ENCODE measurements around the gene GRIK4. TPM values are rescaled to one million over a fixed set of nuclear protein-coding genes. Genes with fewer than 3 reads are reported as not detected.

GRIK4 gene
- total and polyA plus RNA-seq, 2 donors from 2014 or later = 0.25 TPM; not detected in 1

- H3K4me1 ChIP-seq (ENCODE audit: control insufficient read depth in 2 of 3, insufficient read depth in 2 of 3, low read depth in 1 of 3, low read length in 3 of 3) = no peaks in the 10 kb centered on the region
- FAIRE-seq = no peak
- H3K27ac ChIP-seq (ENCODE audit: low read depth in 2 of 2, low read length in 2 of 2) = no peak overlapping the region
- peaks cover 0 to 9% (median 0%) of the 10 kb centered on the region in 3 donors for H3K9me3 ChIP-seq (ENCODE audit: control insufficient read depth in 2 of 3, insufficient read depth in 1 of 3, low read length in 3 of 3)
- H3K36me3 ChIP-seq (ENCODE audit: control insufficient read depth in 2 of 3, insufficient read depth in 3 of 3, low read length in 3 of 3) = no peaks in the 10 kb centered on the region
- no peak overlapping the region for H3K9ac ChIP-seq (ENCODE audit: low read length in 3 of 3)
- TF ChIP-seq CTCF (IDR thresholded peaks at IDR 0.05; ENCODE audit: borderline replicate concordance, extremely low read depth, insufficient read depth) = no peak
- no peaks in the 10 kb centered on the region for H3K27me3 ChIP-seq (ENCODE audit: control insufficient read depth, insufficient read depth, low read length)
- H3K4me3 ChIP-seq (ENCODE audit: low read length in 3 of 3) = no peak overlapping the region
- DNase-seq = peak in 1 of 5 donors; percentile 4
- intact Hi-C loops (cut with DNase I) = no loop called here
Measured at GRCh38 chr11:120586072-120586471, 74.5 kb downstream of the GRIK4 start.

- Histone ChIP-seq H3K9ac (ENCODE audit: low read length in 3 of 3) (no peak overlapping the region), H3K9me3 (ENCODE audit: control insufficient read depth in 2 of 3, insufficient read depth in 1 of 3, low read length in 3 of 3) (peaks cover 0 to 9% (median 0%) of the 10 kb centered on the region in 3 donors), H3K36me3 (ENCODE audit: control insufficient read depth in 2 of 3, insufficient read depth in 3 of 3, low read length in 3 of 3) (no peaks in the 10 kb centered on the region), H3K27me3 (ENCODE audit: control insufficient read depth, insufficient read depth, low read length) (no peaks in the 10 kb centered on the region), H3K27ac (ENCODE audit: low read depth in 2 of 2, low read length in 2 of 2) (no peak overlapping the region), H3K4me1 (ENCODE audit: control insufficient read depth in 2 of 3, insufficient read depth in 2 of 3, low read depth in 1 of 3, low read length in 3 of 3) (no peaks in the 10 kb centered on the region), H3K4me3 (ENCODE audit: low read length in 3 of 3) (no peak overlapping the region)
- peak in 1 of 5 donors; percentile 4 for DNase-seq
- FAIRE-seq = no peak
- TF ChIP-seq CTCF (IDR thresholded peaks at IDR 0.05; ENCODE audit: borderline replicate concordance, extremely low read depth, insufficient read depth) = no peak
- intact Hi-C loops (cut with DNase I) = no loop called here
Measured at GRCh38 chr11:120586728-120587127, 75.2 kb downstream of the GRIK4 start.

- Histone ChIP-seq H3K27ac (ENCODE audit: low read depth in 2 of 2, low read length in 2 of 2) (no peak overlapping the region), H3K36me3 (ENCODE audit: control insufficient read depth in 2 of 3, insufficient read depth in 3 of 3, low read length in 3 of 3) (no peaks in the 10 kb centered on the region), H3K9ac (ENCODE audit: low read length in 3 of 3) (no peak overlapping the region), H3K27me3 (ENCODE audit: control insufficient read depth, insufficient read depth, low read length) (no peaks in the 10 kb centered on the region), H3K4me1 (ENCODE audit: control insufficient read depth in 2 of 3, insufficient read depth in 2 of 3, low read depth in 1 of 3, low read length in 3 of 3) (no peaks in the 10 kb centered on the region), H3K4me3 (ENCODE audit: low read length in 3 of 3) (no peak overlapping the region), H3K9me3 (ENCODE audit: control insufficient read depth in 2 of 3, insufficient read depth in 1 of 3, low read length in 3 of 3) (peaks cover 0 to 9% (median 0%) of the 10 kb centered on the region in 3 donors)
- no peak for DNase-seq
- no peak for TF ChIP-seq CTCF (IDR thresholded peaks at IDR 0.05; ENCODE audit: borderline replicate concordance, extremely low read depth, insufficient read depth)
- no peak for FAIRE-seq
- intact Hi-C loops (cut with DNase I) = no loop called here
Measured at GRCh38 chr11:120587299-120587698, 75.8 kb downstream of the GRIK4 start.

GRCh38 chr11:120589376-120589775, 77.8 kb downstream of the GRIK4 start:
- H3K9ac ChIP-seq (ENCODE audit: low read length in 3 of 3) = no peak overlapping the region
- intact Hi-C loops (cut with DNase I) = no loop called here
- peak in 1 of 5 donors; percentile 29 for DNase-seq
- FAIRE-seq = no peak
- no peak for TF ChIP-seq CTCF (IDR thresholded peaks at IDR 0.05; ENCODE audit: borderline replicate concordance, extremely low read depth, insufficient read depth)
- H3K4me3 ChIP-seq (ENCODE audit: low read length in 3 of 3) = no peak overlapping the region
- no peaks in the 10 kb centered on the region for H3K36me3 ChIP-seq (ENCODE audit: control insufficient read depth in 2 of 3, insufficient read depth in 3 of 3, low read length in 3 of 3)
- H3K9me3 ChIP-seq (ENCODE audit: control insufficient read depth in 2 of 3, insufficient read depth in 1 of 3, low read length in 3 of 3) = no peaks in the 10 kb centered on the region
- no peaks in the 10 kb centered on the region for H3K27me3 ChIP-seq (ENCODE audit: control insufficient read depth, insufficient read depth, low read length)
- no peaks in the 10 kb centered on the region for H3K4me1 ChIP-seq (ENCODE audit: control insufficient read depth in 2 of 3, insufficient read depth in 2 of 3, low read depth in 1 of 3, low read length in 3 of 3)
- no peak overlapping the region for H3K27ac ChIP-seq (ENCODE audit: low read depth in 2 of 2, low read length in 2 of 2)

All from kidney (tissue), 14 donors.